HG03439 (cell line): ENCODE measurements around the gene NMB.
"Not testable (repeated sequence)": the region's sequence is repeated elsewhere in the genome, so short reads cannot be mapped to it uniquely, and the experiment has no call there.

Experiments
- ATAC-seq: cut with Tn5 transposase; IDR thresholded peaks from one replicate; pipeline ENCODE4 v1.9.1; 2021; ENCODE audit warnings: mild to moderate bottlenecking, moderate library complexity; ENCODE audit not compliant: unreplicated experiment

Gene NMB

GRCh38 chr15:84658080-84658787 lies at the start of gene NMB:
Gene NMB (minus strand): TSS chr15:84658199. CDS start chr15:84658152, 47 bp downstream.
- ATAC-seq = peak; percentile 51

- ATAC-seq = no peak
Observed at GRCh38 chr15:84703808-84704207, 45.8 kb upstream of the NMB start.

- ATAC-seq = no peak
Observed at GRCh38 chr15:84702961-84703482, 45.0 kb upstream of the NMB start.

- ATAC-seq = no peak
Observed at GRCh38 chr15:84699538-84700191, 41.7 kb upstream of the NMB start.

- ATAC-seq = no peak
Observed at GRCh38 chr15:84697236-84697990, 39.4 kb upstream of the NMB start.

- ATAC-seq = no peak
Observed at GRCh38 chr15:84696757-84697156, 38.8 kb upstream of the NMB start.

GRCh38 chr15:84690342-84690741 lies 32.3 kb upstream of the NMB start:
- ATAC-seq = no peak

GRCh38 chr15:84689858-84690257 lies 31.9 kb upstream of the NMB start:
- ATAC-seq = no peak

GRCh38 chr15:84686446-84686845 lies 28.4 kb upstream of the NMB start:
- ATAC-seq = not testable (repeated sequence)

- no peak for ATAC-seq
Observed at GRCh38 chr15:84685304-84685703, 27.3 kb upstream of the NMB start.

- no peak for ATAC-seq
Observed at GRCh38 chr15:84684092-84684491, 26.1 kb upstream of the NMB start.

GRCh38 chr15:84681831-84682230 lies 23.8 kb upstream of the NMB start:
- ATAC-seq = no peak

GRCh38 chr15:84671211-84671610 lies 13.2 kb upstream of the NMB start:
- ATAC-seq = no peak

GRCh38 chr15:84669726-84670125 lies 11.7 kb upstream of the NMB start:
- no peak for ATAC-seq

- no peak for ATAC-seq
Observed at GRCh38 chr15:84668221-84668982, 10.4 kb upstream of the NMB start.

GRCh38 chr15:84666373-84666772 lies 8.4 kb upstream of the NMB start:
- no peak for ATAC-seq

GRCh38 chr15:84661001-84661400 lies 3.0 kb upstream of the NMB start:
- ATAC-seq = no peak

- no peak for ATAC-seq
Observed at GRCh38 chr15:84659904-84660781, 2.1 kb upstream of the NMB start.

- no peak for ATAC-seq
Observed at GRCh38 chr15:84658788-84659411, 901 bp upstream of the NMB start.

GRCh38 chr15:84657748-84658079 lies 285 bp downstream of the NMB start:
- no peak for ATAC-seq
